Endothelial cell of umbilical vein (primary cell): ENCODE data around the gene KLF17. TPM values are rescaled to one million over a fixed set of nuclear protein-coding genes. Genes with fewer than 3 reads are reported as not detected.

ENCODE experiments used
- BruUV-seq: library from RNA; stranded (reverse); fragments of 400-500 nt; replicated peaks from 2 replicates; lab custom pipeline; 2021; lab: Mats Ljungman, UMichigan
- CTCF ChIA-PET: fragments of 300-600, 350-600 bp; sonication (Branson Sonifier 250); formaldehyde crosslinking; loops from one replicate; lab custom pipeline; 2021; ENCODE audit warnings: antibody characterized with exemption, inconsistent platforms; lab: Charles Lee
- POLR2A ChIA-PET: fragments of 300-600, 350-600 bp; sonication (Branson Sonifier 250); formaldehyde crosslinking; loops from one replicate; lab custom pipeline; 2021; ENCODE audit warnings: antibody characterized with exemption, inconsistent platforms; lab: Charles Lee
- DNase-seq: peaks from one replicate; pipeline ENCODE4 v3.0.0-alpha.2; 2011; ENCODE audit warnings: low read depth, low spot score
- FAIRE-seq: peaks from 2 replicates; lab custom pipeline; 2011; peaks lifted over from hg19 to GRCh38; lab: Jason Lieb, UNC
- H2AFZ ChIP-seq: 2 replicates; pipeline ENCODE4 v1.6.0; 2012; ENCODE audit warnings: low read depth, low read length, control low read depth, inconsistent platforms
- H3K27ac ChIP-seq: 2 replicates; pipeline ENCODE4 v1.5.1; 2011; ENCODE audit warnings: low read depth, mild to moderate bottlenecking, control low read depth, low read length, moderate library complexity; ENCODE audit not compliant: insufficient read depth
- H3K27me3 ChIP-seq, 2 experiments: 2 replicates each; pipeline versions ENCODE4 v1.6.0 to v1.6.1; 2011; ENCODE audit warnings: low read length in 2 of 2, mixed read lengths in 1 of 2; ENCODE audit not compliant: control insufficient read depth in 2 of 2, insufficient read depth in 2 of 2
- H3K36me3 ChIP-seq, 2 experiments: 2 replicates in 1 of 2; 3 replicates in 1 of 2; pipeline ENCODE4 v1.5.1; 2011; ENCODE audit warnings: low read length in 2 of 2, mild to moderate bottlenecking in 1 of 2, moderate library complexity in 1 of 2; ENCODE audit not compliant: control insufficient read depth in 2 of 2, insufficient read depth in 2 of 2; ENCODE audit errors: extremely low read depth in 1 of 2
- H3K4me1 ChIP-seq: 3 replicates; pipeline ENCODE4 v1.5.1; 2011; ENCODE audit warnings: mild to moderate bottlenecking, low read length; ENCODE audit not compliant: control insufficient read depth, insufficient read depth; ENCODE audit errors: extremely low read depth
- H3K4me2 ChIP-seq: 2 replicates; pipeline ENCODE4 v1.6.1; 2011; ENCODE audit warnings: low read length, control low read depth, mixed read lengths; ENCODE audit not compliant: insufficient read depth
- H3K4me3 ChIP-seq, 3 experiments: fragments of 200-600 bp in 1 of 3; sonication (generic), shearing (Covaris generic) in 1 of 3; replicated peaks in 1 of 3; 2 replicates each; pipeline ENCODE4 v1.5.1; 2011 to 2016; ENCODE audit warnings: control low read depth in 3 of 3, low read length in 3 of 3, mild to moderate bottlenecking in 2 of 3, inconsistent platforms in 1 of 3, low read depth in 1 of 3, moderate library complexity in 1 of 3; ENCODE audit not compliant: insufficient read depth in 1 of 3
- H3K79me2 ChIP-seq: 2 replicates; pipeline ENCODE4 v1.6.0; 2012; ENCODE audit warnings: low read length, inconsistent platforms; ENCODE audit not compliant: control insufficient read depth, insufficient read depth
- H3K9ac ChIP-seq: replicated peaks from 2 replicates; pipeline ENCODE3; 2011; ENCODE audit warnings: low read length, control low read depth; ENCODE audit not compliant: insufficient read depth; ENCODE audit errors: extremely low read depth
- H3K9me1 ChIP-seq: replicated peaks from 3 replicates; pipeline ENCODE4 v1.6.0; 2011; ENCODE audit warnings: mild to moderate bottlenecking, low read length; ENCODE audit not compliant: control insufficient read depth, insufficient read depth; ENCODE audit errors: extremely low read depth
- H3K9me3 ChIP-seq: replicated peaks from 2 replicates; pipeline ENCODE4 v1.5.1; 2012; ENCODE audit warnings: low read length, inconsistent platforms; ENCODE audit not compliant: control insufficient read depth, insufficient read depth
- H4K20me1 ChIP-seq: replicated peaks from 2 replicates; pipeline ENCODE3; 2011; ENCODE audit warnings: mild to moderate bottlenecking, low read length; ENCODE audit not compliant: control insufficient read depth, insufficient read depth; ENCODE audit errors: extremely low read depth
- CTCF ChIP-seq, 2 donors: IDR thresholded peaks; 1 replicate in 1 of 2; 2 replicates in 1 of 2; pipeline ENCODE4 v1.5.1; 2011; ENCODE audit warnings: low read length in 2 of 2, mild to moderate bottlenecking in 2 of 2, moderate library complexity in 2 of 2, control low read depth in 1 of 2, inconsistent platforms in 1 of 2, low read depth in 1 of 2; ENCODE audit not compliant: insufficient read depth in 1 of 2; ENCODE audit errors: extremely low read depth in 1 of 2
- EZH2 ChIP-seq: IDR thresholded peaks from 2 replicates; pipeline ENCODE4 v1.6.1; 2012; ENCODE audit warnings: borderline replicate concordance, low read depth, mild to moderate bottlenecking, moderate library complexity, low read length, inconsistent platforms; ENCODE audit not compliant: severe bottlenecking
- FOS ChIP-seq: IDR thresholded peaks from 2 replicates; pipeline ENCODE4 v1.6.1; 2011; ENCODE audit warnings: mild to moderate bottlenecking, low read length, moderate library complexity, borderline replicate concordance; ENCODE audit not compliant: insufficient read depth
- GATA2 ChIP-seq: IDR thresholded peaks from 2 replicates; pipeline ENCODE4 v1.7.0; 2011; ENCODE audit warnings: low read depth, mild to moderate bottlenecking, moderate library complexity, mixed read lengths, low read length; ENCODE audit not compliant: insufficient read length, insufficient read depth
- JUN ChIP-seq: IDR thresholded peaks from 2 replicates; pipeline ENCODE4 v1.6.1; 2011; ENCODE audit warnings: borderline replicate concordance, low read depth; ENCODE audit not compliant: insufficient read length, insufficient read depth
- MAX ChIP-seq: IDR thresholded peaks from 2 replicates; pipeline ENCODE4 v1.6.1; 2011; ENCODE audit not compliant: insufficient read depth, insufficient read length
- MYC ChIP-seq: IDR thresholded peaks from one replicate; pipeline ENCODE4 v1.6.1; 2011; ENCODE audit warnings: mild to moderate bottlenecking, low read depth, low read length
- POLR2A ChIP-seq: IDR thresholded peaks from 2 replicates; pipeline ENCODE4 v1.6.1; 2012; ENCODE audit warnings: low read depth, mild to moderate bottlenecking, control low read depth, low read length
- POLR2AphosphoS5 ChIP-seq: IDR thresholded peaks from 2 replicates; pipeline ENCODE4 v1.6.1; 2012; ENCODE audit warnings: low read depth, mild to moderate bottlenecking, control low read depth, low read length, moderate library complexity; ENCODE audit not compliant: insufficient read depth
- dilution Hi-C: fragments of 300-500 bp; cut with MboI; formaldehyde crosslinking; loops from one replicate; pipeline ENCODE4 v1.15.0; 2019; ENCODE audit warnings: low sequenced_read_pairs; ENCODE audit not compliant: extremely low pct_ligation_motif_present
- intact Hi-C: fragments of 100-400 bp; cut with micrococcal nuclease; formaldehyde crosslinking; loops from one replicate; pipeline ENCODE4 v1.10.0; 2022
- polyA plus RNA-seq, 4 experiments: library from polyadenylated mRNA; depleted of rRNA in 3 of 4; stranded (reverse) in 3 of 4; unstranded in 1 of 4; fragments of >200 nt; gene quantifications; 2 replicates each; pipeline versions ENCODE4 v1.2.1 to v1.2.3, GENCODE V29; 2011 to 2012; ENCODE audit warnings: missing spikeins in 1 of 4
- total RNA-seq: library from RNA; stranded (reverse); gene quantifications from 2 replicates; pipeline ENCODE4 v1.2.3, GENCODE V29; 2021

The KLF17 gene
- total and polyA plus RNA-seq, 2 donors (not counting 3 experiments of a cell fraction or from before 2014, with no cell fraction given): not detected

- ChIA-PET POLR2A (no interaction called here), CTCF (interaction anchor here (0.8 to 1.3 kb wide), 2 partner anchors 11 to 65 kb away, joined by 3 read pairs; no protein-coding TSS in a partner anchor)
- Histone ChIP-seq H2AFZ (no peak overlapping the region), H3K9me1 (no peaks in the 10 kb centered on the region), H3K9me3 (no peaks in the 10 kb centered on the region), H3K4me2 (no peak overlapping the region), H3K79me2 (no peaks in the 10 kb centered on the region), H4K20me1 (no peaks in the 10 kb centered on the region), H3K27ac (no peak overlapping the region), H3K4me1 (no peaks in the 10 kb centered on the region), H3K4me3 (no peak overlapping the region), H3K9ac (no peak overlapping the region), H3K36me3 (no peaks in the 10 kb centered on the region), H3K27me3 (peaks cover 3% of the 10 kb centered on the region in 2 experiments)
- dilution Hi-C loops: no loop called here
- FAIRE-seq: no peak
- TF ChIP-seq CTCF (IDR thresholded peaks at IDR 0.05; ENCODE audit: extremely low read depth in 1 of 2, insufficient read depth in 1 of 2, low read depth in 1 of 2, low read length in 2 of 2): no peak
- TF ChIP-seq POLR2A: no peak
- TF ChIP-seq MYC: no peak
- no peak for TF ChIP-seq FOS
- TF ChIP-seq JUN: no peak
- no peak for TF ChIP-seq MAX
- no peak for TF ChIP-seq EZH2
- no peak for TF ChIP-seq POLR2AphosphoS5
- TF ChIP-seq GATA2: no peak
- DNase-seq: no peak
- BruUV-seq: no TSS peak
- intact Hi-C loops: no loop called here
Measured at GRCh38 chr1:44113095-44113609, 5.5 kb upstream of the KLF17 start.
